ENCODE measurements around the gene AGR2. TPM values are rescaled to one million over a fixed set of nuclear protein-coding genes. Genes with fewer than 3 reads are reported as not detected.

The AGR2 gene
- total and polyA plus RNA-seq, 2 donors (not counting 1 experiment from before 2014, with no cell fraction given): not detected

DNA sequence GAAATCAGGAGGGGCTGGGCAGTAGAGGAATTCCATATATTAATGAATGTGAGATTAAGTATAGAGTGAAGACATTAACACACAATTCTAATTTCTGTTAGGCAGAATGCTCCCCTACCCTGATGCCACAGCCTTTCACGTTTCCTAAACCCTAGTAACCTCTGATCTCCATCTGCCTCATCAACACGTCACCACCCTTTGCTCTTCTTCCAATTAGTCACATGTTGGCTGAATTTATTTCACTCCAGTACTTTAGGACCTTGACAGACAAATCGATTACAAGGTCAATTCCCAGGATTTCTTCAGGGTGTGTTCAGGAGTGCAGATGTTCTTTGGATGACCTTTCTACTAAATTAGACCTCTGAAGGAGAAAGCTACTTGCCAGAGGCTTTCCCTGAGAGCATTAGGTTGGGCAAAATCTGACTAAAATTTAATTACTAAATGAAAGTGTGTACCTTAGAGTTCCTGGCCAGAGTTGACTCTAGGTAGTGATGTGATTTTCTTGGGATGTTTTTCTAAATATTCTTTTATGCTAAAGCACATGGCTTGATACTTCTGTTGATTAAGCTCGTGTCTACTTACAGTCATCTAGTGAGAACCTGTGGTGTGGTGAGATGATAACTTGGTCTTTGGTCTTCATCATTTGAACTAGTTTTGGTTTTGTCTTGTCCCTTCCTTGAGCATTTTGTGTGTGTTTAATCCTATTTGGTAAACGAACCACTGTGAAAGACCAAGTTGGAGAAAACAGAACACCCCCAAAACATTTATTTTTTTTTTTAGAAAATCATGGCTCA is 12.7 kb downstream of the AGR2 start:
- H3K4me2 ChIP-seq (ENCODE audit: extremely low read depth, insufficient read depth, low read length): no peak overlapping the region
- H3K9ac ChIP-seq (ENCODE audit: insufficient read depth, low read length): no peak overlapping the region
- no peak overlapping the region for H2AFZ ChIP-seq (ENCODE audit: low read length)
- no peaks in the 10 kb centered on the region for H4K20me1 ChIP-seq (ENCODE audit: control insufficient read depth, extremely low read depth, insufficient read depth, low read length)
- TF ChIP-seq, protein P1, sequence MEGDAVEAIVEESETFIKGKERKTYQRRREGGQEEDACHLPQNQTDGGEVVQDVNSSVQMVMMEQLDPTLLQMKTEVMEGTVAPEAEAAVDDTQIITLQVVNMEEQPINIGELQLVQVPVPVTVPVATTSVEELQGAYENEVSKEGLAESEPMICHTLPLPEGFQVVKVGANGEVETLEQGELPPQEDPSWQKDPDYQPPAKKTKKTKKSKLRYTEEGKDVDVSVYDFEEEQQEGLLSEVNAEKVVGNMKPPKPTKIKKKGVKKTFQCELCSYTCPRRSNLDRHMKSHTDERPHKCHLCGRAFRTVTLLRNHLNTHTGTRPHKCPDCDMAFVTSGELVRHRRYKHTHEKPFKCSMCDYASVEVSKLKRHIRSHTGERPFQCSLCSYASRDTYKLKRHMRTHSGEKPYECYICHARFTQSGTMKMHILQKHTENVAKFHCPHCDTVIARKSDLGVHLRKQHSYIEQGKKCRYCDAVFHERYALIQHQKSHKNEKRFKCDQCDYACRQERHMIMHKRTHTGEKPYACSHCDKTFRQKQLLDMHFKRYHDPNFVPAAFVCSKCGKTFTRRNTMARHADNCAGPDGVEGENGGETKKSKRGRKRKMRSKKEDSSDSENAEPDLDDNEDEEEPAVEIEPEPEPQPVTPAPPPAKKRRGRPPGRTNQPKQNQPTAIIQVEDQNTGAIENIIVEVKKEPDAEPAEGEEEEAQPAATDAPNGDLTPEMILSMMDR (conservative IDR thresholded peaks at IDR 0.05 in 1 of 2, IDR thresholded peaks at IDR 0.05 in 1 of 2; ENCODE audit: low read depth in 1 of 2, low read length in 2 of 2): no peak
- TF ChIP-seq EZH2 (IDR thresholded peaks at IDR 0.05; ENCODE audit: low read length, missing control alignments): no peak
- H3K79me2 ChIP-seq (ENCODE audit: control insufficient read depth, insufficient read depth, low read length): no peaks in the 10 kb centered on the region
- H3K27me3 ChIP-seq (ENCODE audit: control insufficient read depth, insufficient read depth, low read length): peaks cover 2% of the 10 kb centered on the region
- no peak overlapping the region for H3K4me3 ChIP-seq (replicated peaks in 1 of 4; ENCODE audit: control extremely low read depth in 1 of 4, insufficient read depth in 1 of 4, low read depth in 3 of 4, low read length in 4 of 4)
- no peaks in the 10 kb centered on the region for H3K9me3 ChIP-seq (ENCODE audit: control insufficient read depth, insufficient read depth, low read depth, low read length)
- DNase-seq (ENCODE audit: low read depth in 2 of 2): peak in 1 of 2 donors; percentile 41
- no peaks in the 10 kb centered on the region for H3K36me3 ChIP-seq (ENCODE audit: control insufficient read depth, insufficient read depth, low read length)
- H3K27ac ChIP-seq (ENCODE audit: insufficient read depth, low read length): no peak overlapping the region
- no peaks in the 10 kb centered on the region for H3K4me1 ChIP-seq (ENCODE audit: control insufficient read depth, extremely low read depth, insufficient read depth, low read length)

DNA sequence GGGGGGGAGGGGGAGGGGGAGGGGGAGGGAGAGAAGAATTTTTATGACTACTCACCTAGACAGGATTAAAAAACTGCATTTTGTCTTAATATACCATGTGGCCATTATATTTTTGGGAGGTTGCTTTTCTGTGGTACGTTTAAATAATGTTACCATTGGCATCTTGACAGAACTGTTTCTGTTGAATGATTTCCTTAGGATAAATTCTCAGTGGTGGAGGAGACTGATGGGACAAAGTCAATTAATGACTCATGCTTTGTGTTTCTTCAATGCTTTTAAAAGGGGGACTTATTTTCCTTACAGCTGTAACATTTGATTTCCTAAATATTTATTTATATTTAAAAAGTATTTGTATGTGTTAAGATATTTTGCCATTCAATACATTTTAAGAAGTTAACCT is 13.7 kb downstream of the AGR2 start:
- H3K9me3 ChIP-seq (ENCODE audit: control insufficient read depth, insufficient read depth, low read depth, low read length): no peaks in the 10 kb centered on the region
- no peak overlapping the region for H3K4me3 ChIP-seq (replicated peaks in 1 of 4; ENCODE audit: control extremely low read depth in 1 of 4, insufficient read depth in 1 of 4, low read depth in 3 of 4, low read length in 4 of 4)
- no peaks in the 10 kb centered on the region for H3K36me3 ChIP-seq (ENCODE audit: control insufficient read depth, insufficient read depth, low read length)
- H3K4me2 ChIP-seq (ENCODE audit: extremely low read depth, insufficient read depth, low read length): no peak overlapping the region
- H3K9ac ChIP-seq (ENCODE audit: insufficient read depth, low read length): no peak overlapping the region
- H3K27ac ChIP-seq (ENCODE audit: insufficient read depth, low read length): no peak overlapping the region
- peak in 1 of 2 donors; percentile 19 for DNase-seq (ENCODE audit: low read depth in 2 of 2)
- H3K4me1 ChIP-seq (ENCODE audit: control insufficient read depth, extremely low read depth, insufficient read depth, low read length): no peaks in the 10 kb centered on the region
- H3K79me2 ChIP-seq (ENCODE audit: control insufficient read depth, insufficient read depth, low read length): no peaks in the 10 kb centered on the region
- no peaks in the 10 kb centered on the region for H4K20me1 ChIP-seq (ENCODE audit: control insufficient read depth, extremely low read depth, insufficient read depth, low read length)
- peaks cover 2% of the 10 kb centered on the region for H3K27me3 ChIP-seq (ENCODE audit: control insufficient read depth, insufficient read depth, low read length)
- H2AFZ ChIP-seq (ENCODE audit: low read length): no peak overlapping the region
- TF ChIP-seq EZH2 (IDR thresholded peaks at IDR 0.05; ENCODE audit: low read length, missing control alignments): no peak
- TF ChIP-seq, protein P1 (conservative IDR thresholded peaks at IDR 0.05 in 1 of 2, IDR thresholded peaks at IDR 0.05 in 1 of 2; ENCODE audit: low read depth in 1 of 2, low read length in 2 of 2): no peak

GRCh38 chr7:16787127-16787526 is 17.7 kb downstream of the AGR2 start:
- H4K20me1 ChIP-seq (ENCODE audit: control insufficient read depth, extremely low read depth, insufficient read depth, low read length): no peaks in the 10 kb centered on the region
- no peaks in the 10 kb centered on the region for H3K4me1 ChIP-seq (ENCODE audit: control insufficient read depth, extremely low read depth, insufficient read depth, low read length)
- no peaks in the 10 kb centered on the region for H3K79me2 ChIP-seq (ENCODE audit: control insufficient read depth, insufficient read depth, low read length)
- no peak overlapping the region for H3K9ac ChIP-seq (ENCODE audit: insufficient read depth, low read length)
- no peak for TF ChIP-seq EZH2 (IDR thresholded peaks at IDR 0.05; ENCODE audit: low read length, missing control alignments)
- TF ChIP-seq, protein P1 (conservative IDR thresholded peaks at IDR 0.05 in 1 of 2, IDR thresholded peaks at IDR 0.05 in 1 of 2; ENCODE audit: low read depth in 1 of 2, low read length in 2 of 2): no peak
- no peak overlapping the region for H3K4me2 ChIP-seq (ENCODE audit: extremely low read depth, insufficient read depth, low read length)
- H3K9me3 ChIP-seq (ENCODE audit: control insufficient read depth, insufficient read depth, low read depth, low read length): no peaks in the 10 kb centered on the region
- DNase-seq (ENCODE audit: low read depth in 2 of 2): no peak
- H3K27ac ChIP-seq (ENCODE audit: insufficient read depth, low read length): no peak overlapping the region
- H3K27me3 ChIP-seq (ENCODE audit: control insufficient read depth, insufficient read depth, low read length): no peaks in the 10 kb centered on the region
- H3K36me3 ChIP-seq (ENCODE audit: control insufficient read depth, insufficient read depth, low read length): no peaks in the 10 kb centered on the region
- no peak overlapping the region for H2AFZ ChIP-seq (ENCODE audit: low read length)
- no peak overlapping the region for H3K4me3 ChIP-seq (replicated peaks in 1 of 4; ENCODE audit: control extremely low read depth in 1 of 4, insufficient read depth in 1 of 4, low read depth in 3 of 4, low read length in 4 of 4)
